PC-9 (cell line): ENCODE measurements around the gene GALNT11.
"Not testable (repeated sequence)": the region's sequence is repeated elsewhere in the genome, so short reads cannot be mapped to it uniquely, and the experiment has no call there.

Experiments
- EZH2 ChIP-seq: fragments of 200-600 bp; sonication (generic); IDR thresholded peaks from 2 replicates; pipeline ENCODE4 v1.8.0; 2017; ENCODE audit warnings: antibody characterized with exemption, low read depth
- TF ChIP-seq, protein P1 (sequence below): fragments of 200-600 bp; sonication (generic); conservative IDR thresholded peaks from 2 replicates; pipeline ENCODE4 v1.6.1; 2017; ENCODE audit warnings: mixed run types, antibody characterized with exemption, mild to moderate bottlenecking, moderate library complexity

DNA sequence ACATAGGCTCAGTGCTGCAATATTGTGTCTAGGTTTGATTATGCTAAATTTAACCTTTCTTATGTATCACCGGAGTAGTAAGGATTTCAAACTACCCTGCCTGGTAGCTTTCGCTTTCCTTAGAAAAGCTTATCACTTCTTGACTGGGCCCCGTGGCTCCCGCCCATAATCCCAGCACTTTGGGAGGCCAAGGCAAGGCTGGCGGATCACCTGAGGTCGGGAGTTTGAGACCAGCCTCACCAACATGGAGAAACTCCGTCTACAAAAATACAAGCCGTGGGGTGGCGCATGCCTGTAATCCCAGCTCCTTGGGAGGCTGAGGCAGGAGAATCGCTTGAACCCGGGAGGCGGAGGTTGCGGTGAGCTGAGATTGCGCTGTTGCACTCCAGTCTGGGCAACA is 49.9 kb downstream of the GALNT11 start:
- TF ChIP-seq EZH2 = not testable (repeated sequence)
- TF ChIP-seq, protein P1, sequence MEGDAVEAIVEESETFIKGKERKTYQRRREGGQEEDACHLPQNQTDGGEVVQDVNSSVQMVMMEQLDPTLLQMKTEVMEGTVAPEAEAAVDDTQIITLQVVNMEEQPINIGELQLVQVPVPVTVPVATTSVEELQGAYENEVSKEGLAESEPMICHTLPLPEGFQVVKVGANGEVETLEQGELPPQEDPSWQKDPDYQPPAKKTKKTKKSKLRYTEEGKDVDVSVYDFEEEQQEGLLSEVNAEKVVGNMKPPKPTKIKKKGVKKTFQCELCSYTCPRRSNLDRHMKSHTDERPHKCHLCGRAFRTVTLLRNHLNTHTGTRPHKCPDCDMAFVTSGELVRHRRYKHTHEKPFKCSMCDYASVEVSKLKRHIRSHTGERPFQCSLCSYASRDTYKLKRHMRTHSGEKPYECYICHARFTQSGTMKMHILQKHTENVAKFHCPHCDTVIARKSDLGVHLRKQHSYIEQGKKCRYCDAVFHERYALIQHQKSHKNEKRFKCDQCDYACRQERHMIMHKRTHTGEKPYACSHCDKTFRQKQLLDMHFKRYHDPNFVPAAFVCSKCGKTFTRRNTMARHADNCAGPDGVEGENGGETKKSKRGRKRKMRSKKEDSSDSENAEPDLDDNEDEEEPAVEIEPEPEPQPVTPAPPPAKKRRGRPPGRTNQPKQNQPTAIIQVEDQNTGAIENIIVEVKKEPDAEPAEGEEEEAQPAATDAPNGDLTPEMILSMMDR = not testable (repeated sequence)
